Islet of Langerhans (tissue), 1 donor: ENCODE measurements around the gene PRTN3.
"Not testable (repeated sequence)": the region's sequence is repeated elsewhere in the genome, so short reads cannot be mapped to it uniquely, and the experiment has no call there.

Experiments
- FAIRE-seq: peaks from one replicate; lab custom pipeline; 2011; peaks lifted over from hg19 to GRCh38; lab: Jason Lieb, UNC

The PRTN3 gene

GRCh38 chr19:848386-848921 lies 7.7 kb downstream of the PRTN3 start:
- FAIRE-seq: no peak

GRCh38 chr19:849195-849594 lies 8.4 kb downstream of the PRTN3 start:
- FAIRE-seq: not testable (repeated sequence)

GRCh38 chr19:850221-850978 lies 9.6 kb downstream of the PRTN3 start:
- FAIRE-seq: no peak

- no peak for FAIRE-seq
Measured at GRCh38 chr19:850979-851335, 10.2 kb downstream of the PRTN3 start.

GRCh38 chr19:852136-853013 lies 11.6 kb downstream of the PRTN3 start, which contains the start of gene ELANE:
Gene ELANE (plus strand): TSS chr19:852303. CDS start chr19:852329, 26 bp downstream.
- no peak for FAIRE-seq

GRCh38 chr19:853014-853585 lies 12.3 kb downstream of the PRTN3 start:
- no peak for FAIRE-seq

GRCh38 chr19:853614-854220 lies 12.9 kb downstream of the PRTN3 start:
- not testable (repeated sequence) for FAIRE-seq

- FAIRE-seq: no peak
Measured at GRCh38 chr19:854549-854948, 13.8 kb downstream of the PRTN3 start.

- FAIRE-seq: no peak
Measured at GRCh38 chr19:855142-855541, 14.3 kb downstream of the PRTN3 start.

- no peak for FAIRE-seq
Measured at GRCh38 chr19:855566-856120, 14.8 kb downstream of the PRTN3 start.

GRCh38 chr19:858284-858683 lies 17.5 kb downstream of the PRTN3 start:
- no peak for FAIRE-seq

GRCh38 chr19:858868-859843 lies 18.4 kb downstream of the PRTN3 start, which contains the start of gene CFD:
Gene CFD (plus strand): TSS chr19:859664. CDS start chr19:859690, 26 bp downstream.
- FAIRE-seq: no peak

GRCh38 chr19:861141-861755 lies 20.4 kb downstream of the PRTN3 start:
- FAIRE-seq: no peak

GRCh38 chr19:861756-862580 lies 21.2 kb downstream of the PRTN3 start:
- FAIRE-seq: no peak

- no peak for FAIRE-seq
Measured at GRCh38 chr19:862581-863314, 21.9 kb downstream of the PRTN3 start.

GRCh38 chr19:863315-863620 lies 22.5 kb downstream of the PRTN3 start:
- no peak for FAIRE-seq

- FAIRE-seq: no peak
Measured at GRCh38 chr19:866769-867300, 26.0 kb downstream of the PRTN3 start.

- no peak for FAIRE-seq
Measured at GRCh38 chr19:867301-867793, 26.5 kb downstream of the PRTN3 start.
